Pancreas (tissue), 10 donors: ENCODE measurements around the gene SEC31A. TPM values are rescaled to one million over a fixed set of nuclear protein-coding genes. Genes with fewer than 3 reads are reported as not detected.

Experiments
- ATAC-seq, 4 donors: fragments of 200-7000 bp; cut with Tn5 transposase; one replicate each; pipeline versions ENCODE4 v1.8.0 to v1.9.1; 2020; ENCODE audit warnings: mild to moderate bottlenecking in 4 of 4, moderate library complexity in 4 of 4
- DNase-seq, 6 donors: peaks; one replicate each; pipeline ENCODE4 v3.0.0-alpha.2; 2020
- FAIRE-seq: peaks from 2 replicates; lab custom pipeline; 2012; peaks lifted over from hg19 to GRCh38; lab: Jason Lieb, UNC
- H3K27ac ChIP-seq, 4 donors: fragments of 200-600 bp; sonication (generic); 1 replicate in 3 of 4; 2 replicates in 1 of 4; pipeline versions ENCODE4 v1.5.0 to v1.8.0; 2020
- H3K27me3 ChIP-seq, 4 donors: fragments of 200-600 bp; one replicate each; pipeline ENCODE4 v1.8.0; 2021
- H3K36me3 ChIP-seq, 3 donors: fragments of 200-600 bp; sonication (generic) in 1 of 3; one replicate each; pipeline versions ENCODE4 v1.5.0 to v1.8.0; 2020 to 2021
- H3K4me1 ChIP-seq, 3 donors: fragments of 200-600 bp; one replicate each; pipeline ENCODE4 v1.8.0; 2021
- H3K4me3 ChIP-seq, 4 donors: fragments of 200-600 bp; sonication (generic) in 2 of 4; one replicate each; pipeline versions ENCODE4 v1.5.0 to v1.8.0; 2020 to 2021
- H3K9me3 ChIP-seq, 4 donors: fragments of 200-600 bp; one replicate each; pipeline ENCODE4 v1.8.0; 2021
- CTCF ChIP-seq, 4 donors: fragments of 200-600 bp; sonication (generic) in 3 of 4; IDR thresholded peaks; one replicate each; pipeline versions ENCODE4 v1.5.0 to v1.8.0; 2021; ENCODE audit warnings: antibody characterized with exemption in 4 of 4
- WGBS, 2 donors: extraction: QIAGEN DNeasy Blood & Tissue Kit; methylation state at CpG; one replicate each; pipeline ENCODE4 v1.1.7; 2013; 5-methylcytosine and 5-hydroxymethylcytosine counted together
- intact Hi-C, 3 donors: fragments of 100-400 bp; cut with DNase I; formaldehyde crosslinking; loops; one replicate each; pipeline versions ENCODE4 v1.11.1 to v1.14.2; 2022
- polyA plus RNA-seq, 2 donors: library from polyadenylated mRNA; stranded (reverse); fragments of 200-250 nt; gene quantifications; one replicate each; pipeline ENCODE4 v1.2.3, GENCODE V29; 2013
- total RNA-seq, 6 donors: library from RNA; stranded (reverse); fragmentation: NEBNext Ultra II Directional in 4 of 6; extraction: Animal tissue kit (Norgen Biotek cat#: 25700) in 4 of 6; gene quantifications; one replicate each; pipeline versions ENCODE4 v1.2.1 to v1.2.4, GENCODE V29; 2021 to 2023
- donor health status: healthy with polysubstance abuse.
- donor health status: DM: no; HTN: no; CAD: no; lungs with moderate emphysema.
- donor health status: DM: no; HTN: no; CAD: no.
- donor health status: control.
- donor health status: control.
- donor health status: Bipolar disorder and iron deficiency.
- donor health status: DM: yes; HTN: yes; CAD: no.
- donor health status: DM: no; HTN: no; CAD: no.
- donor health status: DM: no; HTN: no; CAD: no.
- donor health status: DM: yes; HTN: yes; CAD: no.

The SEC31A gene
- total and polyA plus RNA-seq, 8 donors, result 123 to 205 (median 169) TPM

DNA sequence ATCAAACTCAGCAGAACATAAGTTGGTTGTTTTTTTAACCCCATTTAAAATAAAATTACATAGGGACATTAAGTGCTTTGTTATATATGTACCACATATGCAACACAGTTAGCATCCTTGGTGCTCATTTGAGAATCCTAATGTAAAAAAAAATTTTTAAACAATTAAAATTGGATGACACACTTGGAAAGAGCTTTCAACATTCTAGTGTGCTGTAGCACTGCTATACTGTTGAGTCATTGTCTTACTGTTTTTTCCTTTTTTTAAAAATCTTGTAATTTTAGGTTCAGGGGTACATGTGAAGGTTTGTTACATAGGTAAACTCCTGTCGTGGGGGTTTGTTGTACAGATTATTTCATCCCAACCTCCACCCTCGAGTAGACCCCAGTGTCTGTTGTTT lies 22.4 kb upstream of the SEC31A start:
- TF ChIP-seq CTCF (IDR thresholded peaks at IDR 0.05), result no peak
- ATAC-seq, result no peak
- no peak for FAIRE-seq
- no peak for DNase-seq
- no peak overlapping the region for H3K4me3 ChIP-seq
- peaks cover 0 to 18% (median 0%) of the 10 kb centered on the region in 3 donors for H3K36me3 ChIP-seq
- no peak overlapping the region for H3K27ac ChIP-seq
- no peaks in the 10 kb centered on the region for H3K4me1 ChIP-seq
- H3K9me3 ChIP-seq, result no peaks in the 10 kb centered on the region
- intact Hi-C loops, result no loop called here
- H3K27me3 ChIP-seq, result no peaks in the 10 kb centered on the region
- 44 to 46% methylated on average over 2 of the region's 2 CpGs for WGBS, 2 donors

DNA sequence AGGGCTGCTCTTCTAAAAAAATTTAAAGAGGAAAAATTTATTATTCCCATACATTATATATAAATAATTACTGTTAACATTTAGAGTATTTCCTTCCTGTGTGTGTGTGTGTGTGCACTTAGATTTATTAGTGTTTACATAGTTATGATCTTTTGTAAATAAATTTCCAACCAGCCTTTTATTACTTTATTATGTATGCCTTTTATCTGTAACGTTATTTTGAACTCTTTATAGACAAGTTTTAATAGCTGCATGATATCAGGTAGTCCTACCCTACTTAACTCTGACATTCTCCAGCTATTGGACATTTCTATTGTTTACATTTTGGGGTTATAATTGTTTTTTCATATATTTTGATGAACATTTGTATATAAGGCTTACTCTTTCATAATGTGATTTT lies 18.4 kb upstream of the SEC31A start:
- peak; percentile 13 for FAIRE-seq
- Histone ChIP-seq H3K4me1 (peaks cover 0 to 3% (median 0%) of the 10 kb centered on the region in 3 donors), H3K36me3 (no peaks in the 10 kb centered on the region), H3K4me3 (no peak overlapping the region), H3K27me3 (no peaks in the 10 kb centered on the region), H3K9me3 (no peaks in the 10 kb centered on the region), H3K27ac (no peak overlapping the region)
- no peak for ATAC-seq
- intact Hi-C loops, result no loop called here
- no peak for TF ChIP-seq CTCF (IDR thresholded peaks at IDR 0.05)
- 15 to 32% methylated on average over 1 of the region's 1 CpG for WGBS, 2 donors
- DNase-seq, result no peak

GRCh38 chr4:82906469-82906868 lies 15.5 kb upstream of the SEC31A start:
- no peak overlapping the region for H3K4me3 ChIP-seq
- no peak for TF ChIP-seq CTCF (IDR thresholded peaks at IDR 0.05)
- H3K4me1 ChIP-seq, result peaks cover 0 to 3% (median 0%) of the 10 kb centered on the region in 3 donors
- no peak overlapping the region for H3K27ac ChIP-seq
- no peaks in the 10 kb centered on the region for H3K36me3 ChIP-seq
- DNase-seq, result no peak
- no peaks in the 10 kb centered on the region for H3K27me3 ChIP-seq
- intact Hi-C loops, result no loop called here
- no peak for ATAC-seq
- WGBS, 2 donors, result 91 to 96% methylated on average over 3 of the region's 3 CpGs
- H3K9me3 ChIP-seq, result no peaks in the 10 kb centered on the region
- no peak for FAIRE-seq

- intact Hi-C loops, result no loop called here
- WGBS, 2 donors, result 85 to 86% methylated on average over 2 of the region's 2 CpGs
- Histone ChIP-seq H3K36me3 (no peaks in the 10 kb centered on the region), H3K9me3 (no peaks in the 10 kb centered on the region), H3K27me3 (no peaks in the 10 kb centered on the region), H3K27ac (no peak overlapping the region), H3K4me3 (no peak overlapping the region), H3K4me1 (peaks cover 0 to 3% (median 0%) of the 10 kb centered on the region in 3 donors)
- no peak for DNase-seq
- no peak for FAIRE-seq
- TF ChIP-seq CTCF (IDR thresholded peaks at IDR 0.05), result no peak
- ATAC-seq, result no peak
Measured at GRCh38 chr4:82905205-82905604, 14.3 kb upstream of the SEC31A start.

DNA sequence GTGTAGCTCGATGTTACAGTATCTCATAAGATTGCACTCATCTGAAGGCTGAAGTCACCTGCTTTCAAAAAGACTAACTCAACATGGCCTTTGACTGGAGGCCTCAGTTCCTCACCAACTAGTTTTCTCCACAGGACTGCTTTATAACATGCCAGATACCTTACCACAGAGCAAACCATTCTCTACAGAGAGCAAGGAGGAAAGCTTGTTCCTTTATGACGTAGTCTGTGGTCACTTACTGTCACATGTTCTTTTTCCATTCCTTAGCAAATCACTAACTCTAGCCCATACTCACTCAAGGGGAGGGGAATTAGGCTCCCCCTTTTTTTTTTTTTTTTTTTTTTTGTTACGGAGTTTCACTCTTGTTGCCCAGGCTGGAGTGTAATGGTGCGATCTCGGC lies 12.8 kb upstream of the SEC31A start:
- Histone ChIP-seq H3K36me3 (no peaks in the 10 kb centered on the region), H3K4me3 (no peak overlapping the region), H3K4me1 (peaks cover 0 to 4% (median 3%) of the 10 kb centered on the region in 3 donors), H3K27me3 (no peaks in the 10 kb centered on the region), H3K9me3 (no peaks in the 10 kb centered on the region), H3K27ac (no peak overlapping the region)
- intact Hi-C loops, result no loop called here
- no peak for ATAC-seq
- no peak for DNase-seq
- TF ChIP-seq CTCF (IDR thresholded peaks at IDR 0.05), result no peak
- FAIRE-seq, result no peak
- 93 to 96% methylated on average over 5 of the region's 5 CpGs for WGBS, 2 donors
